ENCODE results near the gene CAPN8. TPM values are rescaled to one million over a fixed set of nuclear protein-coding genes. Genes with fewer than 3 reads are reported as not detected.

The CAPN8 gene
- total and polyA plus RNA-seq, 4 donors: 0.08 to 0.16 TPM; not detected in 2

DNA sequence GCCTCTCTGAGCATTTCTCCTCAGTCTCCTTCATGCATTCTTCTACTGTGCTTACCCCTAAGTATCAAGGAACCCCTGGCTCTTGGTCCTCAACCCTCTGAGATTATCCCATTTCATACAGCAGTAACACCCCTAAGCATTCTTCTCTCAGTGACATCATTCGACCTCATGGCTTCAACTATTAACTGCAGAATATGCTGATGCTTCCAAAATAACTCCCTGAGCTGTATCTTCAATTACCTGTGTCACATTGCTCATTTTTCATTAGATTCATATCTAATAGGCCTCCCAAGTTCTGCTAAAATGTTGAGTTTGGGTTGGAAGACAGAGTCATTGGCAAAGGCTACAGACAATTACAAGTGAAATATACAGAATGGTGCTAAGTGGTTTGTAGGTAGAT lies 7.5 kb downstream of the CAPN8 start:
- Histone ChIP-seq H3K27me3 (ENCODE audit: control insufficient read depth in 4 of 4, insufficient read depth in 4 of 4, low read length in 3 of 4) (no peaks in the 10 kb centered on the region), H3K9ac (ENCODE audit: low read depth in 1 of 2, low read length in 2 of 2) (no peak overlapping the region), H3K4me1 (ENCODE audit: control insufficient read depth in 4 of 4, insufficient read depth in 4 of 4, low read length in 3 of 4) (peaks cover 0 to 4% (median 2%) of the 10 kb centered on the region in 4 donors), H3K36me3 (ENCODE audit: control insufficient read depth in 4 of 4, insufficient read depth in 3 of 4, low read depth in 1 of 4, low read length in 3 of 4) (no peaks in the 10 kb centered on the region), H3K9me3 (ENCODE audit: control insufficient read depth in 4 of 4, low read length in 3 of 4) (no peaks in the 10 kb centered on the region), H3K4me3 (ENCODE audit: low read depth in 1 of 3, low read length in 3 of 3) (no peak overlapping the region), H3K27ac (ENCODE audit: low read depth in 1 of 2, low read length in 2 of 2) (no peak overlapping the region)
- no peak for TF ChIP-seq RXRA (IDR thresholded peaks at IDR 0.05)
- TF ChIP-seq FOXA2 (IDR thresholded peaks at IDR 0.05): no peak
- 87% methylated on average over 1 of the region's 1 CpG for WGBS
- no peak for DNase-seq (ENCODE audit: low spot score)

DNA sequence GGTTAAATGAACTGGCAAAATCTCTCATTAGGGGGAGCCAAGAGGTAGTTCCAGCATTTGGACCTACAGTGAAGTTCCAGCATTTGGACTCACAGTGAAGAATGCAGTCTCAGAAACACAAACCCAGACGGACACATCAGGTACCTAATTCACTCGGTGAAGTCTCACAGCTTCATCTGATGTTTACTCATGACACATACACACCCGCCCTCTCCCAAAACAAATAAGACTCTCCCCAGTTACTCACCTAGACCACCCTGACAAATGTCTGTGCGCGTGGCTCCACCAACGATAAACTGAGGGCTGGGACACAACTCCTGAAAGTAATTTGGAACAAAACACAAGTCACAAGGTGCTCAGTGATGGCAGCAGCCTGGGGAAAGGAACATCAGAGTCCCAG lies 11.4 kb downstream of the CAPN8 start:
- WGBS: 71% methylated on average over 6 of the region's 6 CpGs
- no peak overlapping the region for H3K27ac ChIP-seq (ENCODE audit: low read depth in 1 of 2, low read length in 2 of 2)
- no peak for TF ChIP-seq SP1 (IDR thresholded peaks at IDR 0.05)
- TF ChIP-seq FOXA1 (IDR thresholded peaks at IDR 0.05): no peak
- TF ChIP-seq, protein P1, sequence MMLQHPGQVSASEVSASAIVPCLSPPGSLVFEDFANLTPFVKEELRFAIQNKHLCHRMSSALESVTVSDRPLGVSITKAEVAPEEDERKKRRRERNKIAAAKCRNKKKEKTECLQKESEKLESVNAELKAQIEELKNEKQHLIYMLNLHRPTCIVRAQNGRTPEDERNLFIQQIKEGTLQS (IDR thresholded peaks at IDR 0.05): no peak
- TF ChIP-seq NR2F2 (IDR thresholded peaks at IDR 0.05): no peak
- TF ChIP-seq HNF4A (conservative IDR thresholded peaks at IDR 0.05): no peak
- TF ChIP-seq FOXA2 (IDR thresholded peaks at IDR 0.05): no peak
- no peak for TF ChIP-seq YY1 (IDR thresholded peaks at IDR 0.05)
- TF ChIP-seq, protein P2, sequence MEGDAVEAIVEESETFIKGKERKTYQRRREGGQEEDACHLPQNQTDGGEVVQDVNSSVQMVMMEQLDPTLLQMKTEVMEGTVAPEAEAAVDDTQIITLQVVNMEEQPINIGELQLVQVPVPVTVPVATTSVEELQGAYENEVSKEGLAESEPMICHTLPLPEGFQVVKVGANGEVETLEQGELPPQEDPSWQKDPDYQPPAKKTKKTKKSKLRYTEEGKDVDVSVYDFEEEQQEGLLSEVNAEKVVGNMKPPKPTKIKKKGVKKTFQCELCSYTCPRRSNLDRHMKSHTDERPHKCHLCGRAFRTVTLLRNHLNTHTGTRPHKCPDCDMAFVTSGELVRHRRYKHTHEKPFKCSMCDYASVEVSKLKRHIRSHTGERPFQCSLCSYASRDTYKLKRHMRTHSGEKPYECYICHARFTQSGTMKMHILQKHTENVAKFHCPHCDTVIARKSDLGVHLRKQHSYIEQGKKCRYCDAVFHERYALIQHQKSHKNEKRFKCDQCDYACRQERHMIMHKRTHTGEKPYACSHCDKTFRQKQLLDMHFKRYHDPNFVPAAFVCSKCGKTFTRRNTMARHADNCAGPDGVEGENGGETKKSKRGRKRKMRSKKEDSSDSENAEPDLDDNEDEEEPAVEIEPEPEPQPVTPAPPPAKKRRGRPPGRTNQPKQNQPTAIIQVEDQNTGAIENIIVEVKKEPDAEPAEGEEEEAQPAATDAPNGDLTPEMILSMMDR (IDR thresholded peaks at IDR 0.05; ENCODE audit: low read depth, low read length, missing input control): no peak
- TF ChIP-seq RXRA (IDR thresholded peaks at IDR 0.05): no peak
- TF ChIP-seq JUND (IDR thresholded peaks at IDR 0.05): no peak
- TF ChIP-seq EGR1 (IDR thresholded peaks at IDR 0.05; ENCODE audit: low read depth in 2 of 2): no peak
- TF ChIP-seq TAF1 (conservative IDR thresholded peaks at IDR 0.05): no peak
- TF ChIP-seq RAD21 (IDR thresholded peaks at IDR 0.05): no peak
- TF ChIP-seq, protein P3, sequence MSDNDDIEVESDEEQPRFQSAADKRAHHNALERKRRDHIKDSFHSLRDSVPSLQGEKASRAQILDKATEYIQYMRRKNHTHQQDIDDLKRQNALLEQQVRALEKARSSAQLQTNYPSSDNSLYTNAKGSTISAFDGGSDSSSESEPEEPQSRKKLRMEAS (IDR thresholded peaks at IDR 0.05): no peak
- no peak for TF ChIP-seq GABPA (IDR thresholded peaks at IDR 0.05 in 1 of 2, conservative IDR thresholded peaks at IDR 0.05 in 1 of 2)
- TF ChIP-seq, protein P4, sequence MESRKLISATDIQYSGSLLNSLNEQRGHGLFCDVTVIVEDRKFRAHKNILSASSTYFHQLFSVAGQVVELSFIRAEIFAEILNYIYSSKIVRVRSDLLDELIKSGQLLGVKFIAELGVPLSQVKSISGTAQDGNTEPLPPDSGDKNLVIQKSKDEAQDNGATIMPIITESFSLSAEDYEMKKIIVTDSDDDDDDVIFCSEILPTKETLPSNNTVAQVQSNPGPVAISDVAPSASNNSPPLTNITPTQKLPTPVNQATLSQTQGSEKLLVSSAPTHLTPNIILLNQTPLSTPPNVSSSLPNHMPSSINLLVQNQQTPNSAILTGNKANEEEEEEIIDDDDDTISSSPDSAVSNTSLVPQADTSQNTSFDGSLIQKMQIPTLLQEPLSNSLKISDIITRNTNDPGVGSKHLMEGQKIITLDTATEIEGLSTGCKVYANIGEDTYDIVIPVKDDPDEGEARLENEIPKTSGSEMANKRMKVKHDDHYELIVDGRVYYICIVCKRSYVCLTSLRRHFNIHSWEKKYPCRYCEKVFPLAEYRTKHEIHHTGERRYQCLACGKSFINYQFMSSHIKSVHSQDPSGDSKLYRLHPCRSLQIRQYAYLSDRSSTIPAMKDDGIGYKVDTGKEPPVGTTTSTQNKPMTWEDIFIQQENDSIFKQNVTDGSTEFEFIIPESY (IDR thresholded peaks at IDR 0.05): no peak
- TF ChIP-seq, protein P5, sequence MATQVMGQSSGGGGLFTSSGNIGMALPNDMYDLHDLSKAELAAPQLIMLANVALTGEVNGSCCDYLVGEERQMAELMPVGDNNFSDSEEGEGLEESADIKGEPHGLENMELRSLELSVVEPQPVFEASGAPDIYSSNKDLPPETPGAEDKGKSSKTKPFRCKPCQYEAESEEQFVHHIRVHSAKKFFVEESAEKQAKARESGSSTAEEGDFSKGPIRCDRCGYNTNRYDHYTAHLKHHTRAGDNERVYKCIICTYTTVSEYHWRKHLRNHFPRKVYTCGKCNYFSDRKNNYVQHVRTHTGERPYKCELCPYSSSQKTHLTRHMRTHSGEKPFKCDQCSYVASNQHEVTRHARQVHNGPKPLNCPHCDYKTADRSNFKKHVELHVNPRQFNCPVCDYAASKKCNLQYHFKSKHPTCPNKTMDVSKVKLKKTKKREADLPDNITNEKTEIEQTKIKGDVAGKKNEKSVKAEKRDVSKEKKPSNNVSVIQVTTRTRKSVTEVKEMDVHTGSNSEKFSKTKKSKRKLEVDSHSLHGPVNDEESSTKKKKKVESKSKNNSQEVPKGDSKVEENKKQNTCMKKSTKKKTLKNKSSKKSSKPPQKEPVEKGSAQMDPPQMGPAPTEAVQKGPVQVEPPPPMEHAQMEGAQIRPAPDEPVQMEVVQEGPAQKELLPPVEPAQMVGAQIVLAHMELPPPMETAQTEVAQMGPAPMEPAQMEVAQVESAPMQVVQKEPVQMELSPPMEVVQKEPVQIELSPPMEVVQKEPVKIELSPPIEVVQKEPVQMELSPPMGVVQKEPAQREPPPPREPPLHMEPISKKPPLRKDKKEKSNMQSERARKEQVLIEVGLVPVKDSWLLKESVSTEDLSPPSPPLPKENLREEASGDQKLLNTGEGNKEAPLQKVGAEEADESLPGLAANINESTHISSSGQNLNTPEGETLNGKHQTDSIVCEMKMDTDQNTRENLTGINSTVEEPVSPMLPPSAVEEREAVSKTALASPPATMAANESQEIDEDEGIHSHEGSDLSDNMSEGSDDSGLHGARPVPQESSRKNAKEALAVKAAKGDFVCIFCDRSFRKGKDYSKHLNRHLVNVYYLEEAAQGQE (IDR thresholded peaks at IDR 0.05): no peak
- TF ChIP-seq HNF4G (IDR thresholded peaks at IDR 0.05): no peak
- no peaks in the 10 kb centered on the region for H3K9me3 ChIP-seq (ENCODE audit: control insufficient read depth in 4 of 4, low read length in 3 of 4)
- H3K4me1 ChIP-seq (ENCODE audit: control insufficient read depth in 4 of 4, insufficient read depth in 4 of 4, low read length in 3 of 4): peaks cover 0 to 4% (median 2%) of the 10 kb centered on the region in 4 donors
- H3K9ac ChIP-seq (ENCODE audit: low read depth in 1 of 2, low read length in 2 of 2): no peak overlapping the region
- H3K27me3 ChIP-seq (ENCODE audit: control insufficient read depth in 4 of 4, insufficient read depth in 4 of 4, low read length in 3 of 4): no peaks in the 10 kb centered on the region
- DNase-seq (ENCODE audit: low spot score): no peak
- no peak overlapping the region for H3K4me3 ChIP-seq (ENCODE audit: low read depth in 1 of 3, low read length in 3 of 3)
- no peaks in the 10 kb centered on the region for H3K36me3 ChIP-seq (ENCODE audit: control insufficient read depth in 4 of 4, insufficient read depth in 3 of 4, low read depth in 1 of 4, low read length in 3 of 4)
